Brain pericyte (primary cell): ENCODE results near the gene TRIL.

Source experiments
- DNase-seq: peaks from one replicate; pipeline ENCODE4 v3.0.0-alpha.2; 2012; ENCODE audit warnings: low read depth, low spot score

The TRIL gene

GRCh38 chr7:28940741-28941384, 17.3 kb downstream of the TRIL start:
- no peak for DNase-seq

- no peak for DNase-seq
These were observed 18.1 kb downstream of the TRIL start for GRCh38 chr7:28939844-28940544.

- DNase-seq: no peak
These were observed 18.8 kb downstream of the TRIL start for GRCh38 chr7:28939367-28939766.

GRCh38 chr7:28937619-28938018, 20.5 kb downstream of the TRIL start:
- DNase-seq: no peak

- no peak for DNase-seq
These were observed 21.0 kb downstream of the TRIL start for GRCh38 chr7:28937103-28937502.

GRCh38 chr7:28933846-28934320, 24.2 kb downstream of the TRIL start:
- no peak for DNase-seq

GRCh38 chr7:28931565-28931964, 26.6 kb downstream of the TRIL start:
- DNase-seq: no peak

- peak; percentile 41 for DNase-seq
These were observed 31.1 kb downstream of the TRIL start for GRCh38 chr7:28926871-28927597.

GRCh38 chr7:28922624-28923331, 35.4 kb downstream of the TRIL start:
- peak; percentile 26 for DNase-seq

- no peak for DNase-seq
These were observed 36.3 kb downstream of the TRIL start for GRCh38 chr7:28921822-28922221.

- DNase-seq: no peak
These were observed 37.7 kb downstream of the TRIL start for GRCh38 chr7:28920424-28920823.

- DNase-seq: no peak
These were observed 38.6 kb downstream of the TRIL start for GRCh38 chr7:28919510-28919909.

GRCh38 chr7:28908775-28909174, 49.4 kb downstream of the TRIL start:
- DNase-seq: no peak

GRCh38 chr7:28905464-28905863, 52.7 kb downstream of the TRIL start:
- no peak for DNase-seq

GRCh38 chr7:28904578-28905048, 53.5 kb downstream of the TRIL start:
- no peak for DNase-seq

- no peak for DNase-seq
These were observed 54.2 kb downstream of the TRIL start for GRCh38 chr7:28903730-28904577.
